ENCODE measurements around the gene FZD4. TPM values are rescaled to one million over a fixed set of nuclear protein-coding genes. Genes with fewer than 3 reads are reported as not detected.
A peak's percentile ranks its signal among the peaks of the same experiment; 100 is the strongest.

Gene FZD4
- total and polyA plus RNA-seq, 2 donors (not counting 1 experiment from before 2014, with no cell fraction given): 0.01 to 0.02 TPM

GRCh38 chr11:86922225-86922624 lies 33.0 kb downstream of the FZD4 start:
- Mint-ChIP-seq H3K4me1 (no peaks in the 10 kb centered on the region), H3K4me3 (no peak overlapping the region), H3K9me3 (ENCODE audit: insufficient read depth) (no peaks in the 10 kb centered on the region), H3K27me3 (peaks cover 13% of the 10 kb centered on the region), H3K27ac (no peak overlapping the region)
- Histone ChIP-seq H3K79me2 (ENCODE audit: control insufficient read depth, insufficient read depth, low read length) (no peaks in the 10 kb centered on the region), H3K27ac (ENCODE audit: low read length in 2 of 2) (no peak overlapping the region), H3K4me1 (ENCODE audit: control insufficient read depth in 2 of 2, insufficient read depth in 2 of 2, low read length in 2 of 2) (no peaks in the 10 kb centered on the region), H3K9me3 (ENCODE audit: control extremely low read depth in 1 of 3, control insufficient read depth in 2 of 3, insufficient read depth in 1 of 3, low read length in 2 of 3) (no peaks in the 10 kb centered on the region), H3K27me3 (replicated peaks in 1 of 4; ENCODE audit: control extremely low read depth in 1 of 4, control insufficient read depth in 3 of 4, insufficient read depth in 4 of 4, low read length in 3 of 4) (no peaks in the 10 kb centered on the region), H3K36me3 (replicated peaks in 1 of 2; ENCODE audit: control extremely low read depth in 1 of 2, control insufficient read depth in 1 of 2, extremely low read depth in 1 of 2, insufficient read depth in 2 of 2, low read length in 1 of 2) (no peaks in the 10 kb centered on the region), H3K4me2 (replicated peaks; ENCODE audit: low read depth, low read length, poor library complexity, severe bottlenecking) (no peak overlapping the region), H2AFZ (ENCODE audit: insufficient read depth, low read depth, low read length, poor library complexity, severe bottlenecking) (no peak overlapping the region), H4K20me1 (ENCODE audit: control insufficient read depth, insufficient read depth, low read length, poor library complexity, severe bottlenecking) (no peaks in the 10 kb centered on the region), H3K4me3 (ENCODE audit: control extremely low read depth in 1 of 5, extremely low read depth in 1 of 5, insufficient read depth in 1 of 5, low read depth in 2 of 5, low read length in 4 of 5) (no peak overlapping the region), H3K9ac (ENCODE audit: low read length) (no peak overlapping the region)
- intact Hi-C loops (cut with micrococcal nuclease): loop anchor here (5.0 kb wide), 1 partner anchor 1325 kb away; no protein-coding TSS in a partner anchor
- TF ChIP-seq EZH2 (IDR thresholded peaks at IDR 0.05; ENCODE audit: borderline replicate concordance, insufficient read depth, low read depth, low read length, poor library complexity, severe bottlenecking) (no peak), CTCF (IDR thresholded peaks at IDR 0.05) (no peak)
- CTCF ChIA-PET: interaction anchor here (1.1 kb wide), 2 partner anchors 10 to 17 kb away, joined by 3 read pairs; no protein-coding TSS in a partner anchor
- DNase-seq: no peak
- POLR2A ChIA-PET: no interaction called here
- ATAC-seq (ENCODE audit: low read depth): no peak
- no CpG with 5 or more reads among the region's 1 CpG for WGBS (ENCODE audit: insufficient coverage)

- no peaks in the 10 kb centered on the region for H3K79me2 ChIP-seq (ENCODE audit: control insufficient read depth, insufficient read depth, low read length)
- Mint-ChIP-seq H3K9me3 (ENCODE audit: insufficient read depth) (no peaks in the 10 kb centered on the region), H3K4me3 (no peak overlapping the region), H3K27me3 (peaks cover 7% of the 10 kb centered on the region), H3K27ac (no peak overlapping the region), H3K4me1 (no peaks in the 10 kb centered on the region)
- no peak overlapping the region for H3K27ac ChIP-seq (ENCODE audit: low read length in 2 of 2)
- DNase-seq: peak; percentile 13
- no peak overlapping the region for H3K4me3 ChIP-seq (ENCODE audit: control extremely low read depth in 1 of 5, extremely low read depth in 1 of 5, insufficient read depth in 1 of 5, low read depth in 2 of 5, low read length in 4 of 5)
- H3K36me3 ChIP-seq (replicated peaks in 1 of 2; ENCODE audit: control extremely low read depth in 1 of 2, control insufficient read depth in 1 of 2, extremely low read depth in 1 of 2, insufficient read depth in 2 of 2, low read length in 1 of 2): no peaks in the 10 kb centered on the region
- H2AFZ ChIP-seq (ENCODE audit: insufficient read depth, low read depth, low read length, poor library complexity, severe bottlenecking): no peak overlapping the region
- H3K4me1 ChIP-seq (ENCODE audit: control insufficient read depth in 2 of 2, insufficient read depth in 2 of 2, low read length in 2 of 2): no peaks in the 10 kb centered on the region
- no peak overlapping the region for H3K9ac ChIP-seq (ENCODE audit: low read length)
- no peaks in the 10 kb centered on the region for H4K20me1 ChIP-seq (ENCODE audit: control insufficient read depth, insufficient read depth, low read length, poor library complexity, severe bottlenecking)
- no peaks in the 10 kb centered on the region for H3K27me3 ChIP-seq (replicated peaks in 1 of 4; ENCODE audit: control extremely low read depth in 1 of 4, control insufficient read depth in 3 of 4, insufficient read depth in 4 of 4, low read length in 3 of 4)
- no peak overlapping the region for H3K4me2 ChIP-seq (replicated peaks; ENCODE audit: low read depth, low read length, poor library complexity, severe bottlenecking)
- H3K9me3 ChIP-seq (ENCODE audit: control extremely low read depth in 1 of 3, control insufficient read depth in 2 of 3, insufficient read depth in 1 of 3, low read length in 2 of 3): no peaks in the 10 kb centered on the region
- CTCF ChIA-PET: no interaction called here
- POLR2A ChIA-PET: no interaction called here
- intact Hi-C loops (cut with micrococcal nuclease): loop anchor here (5.0 kb wide), 1 partner anchor 1322 kb away; no protein-coding TSS in a partner anchor
- WGBS (ENCODE audit: insufficient coverage): 74% methylated on average over 7 of the region's 7 CpGs
- no peak for ATAC-seq (ENCODE audit: low read depth)
- TF ChIP-seq EZH2 (IDR thresholded peaks at IDR 0.05; ENCODE audit: borderline replicate concordance, insufficient read depth, low read depth, low read length, poor library complexity, severe bottlenecking) (no peak), CTCF (IDR thresholded peaks at IDR 0.05) (peak; percentile 37)
Measured at GRCh38 chr11:86919557-86920210, 35.5 kb downstream of the FZD4 start.

Measured in B cell (primary cell).